Duodenal mucosa (tissue), 2 donors: ENCODE results near the gene TLDC2.

ENCODE experiments used
- H3K27ac ChIP-seq: one replicate; pipeline ENCODE4 v1.7.0; 2013; ENCODE audit warnings: low read depth, low read length
- H3K27me3 ChIP-seq, 2 donors: one replicate each; pipeline ENCODE4 v1.7.0; 2013; ENCODE audit warnings: low read length in 2 of 2, control low read depth in 1 of 2; ENCODE audit not compliant: insufficient read depth in 2 of 2, control insufficient read depth in 1 of 2
- H3K36me3 ChIP-seq, 2 donors: one replicate each; pipeline ENCODE4 v1.7.0; 2013; ENCODE audit warnings: low read length in 2 of 2, control low read depth in 1 of 2; ENCODE audit not compliant: insufficient read depth in 2 of 2, control insufficient read depth in 1 of 2
- H3K4me1 ChIP-seq, 2 donors: one replicate each; pipeline ENCODE4 v1.7.0; 2013; ENCODE audit warnings: low read length in 2 of 2, control low read depth in 1 of 2; ENCODE audit not compliant: insufficient read depth in 2 of 2, control insufficient read depth in 1 of 2
- H3K4me3 ChIP-seq, 2 donors: one replicate each; pipeline ENCODE4 v1.7.0; 2013; ENCODE audit warnings: low read length in 2 of 2, low read depth in 1 of 2
- H3K9ac ChIP-seq, 2 donors: one replicate each; pipeline ENCODE4 v1.7.0; 2013; ENCODE audit warnings: low read length in 2 of 2, low read depth in 1 of 2
- H3K9me3 ChIP-seq, 2 donors: one replicate each; pipeline ENCODE4 v1.7.0; 2013; ENCODE audit warnings: low read length in 2 of 2, control low read depth in 1 of 2; ENCODE audit not compliant: control insufficient read depth in 1 of 2

The TLDC2 gene

DNA sequence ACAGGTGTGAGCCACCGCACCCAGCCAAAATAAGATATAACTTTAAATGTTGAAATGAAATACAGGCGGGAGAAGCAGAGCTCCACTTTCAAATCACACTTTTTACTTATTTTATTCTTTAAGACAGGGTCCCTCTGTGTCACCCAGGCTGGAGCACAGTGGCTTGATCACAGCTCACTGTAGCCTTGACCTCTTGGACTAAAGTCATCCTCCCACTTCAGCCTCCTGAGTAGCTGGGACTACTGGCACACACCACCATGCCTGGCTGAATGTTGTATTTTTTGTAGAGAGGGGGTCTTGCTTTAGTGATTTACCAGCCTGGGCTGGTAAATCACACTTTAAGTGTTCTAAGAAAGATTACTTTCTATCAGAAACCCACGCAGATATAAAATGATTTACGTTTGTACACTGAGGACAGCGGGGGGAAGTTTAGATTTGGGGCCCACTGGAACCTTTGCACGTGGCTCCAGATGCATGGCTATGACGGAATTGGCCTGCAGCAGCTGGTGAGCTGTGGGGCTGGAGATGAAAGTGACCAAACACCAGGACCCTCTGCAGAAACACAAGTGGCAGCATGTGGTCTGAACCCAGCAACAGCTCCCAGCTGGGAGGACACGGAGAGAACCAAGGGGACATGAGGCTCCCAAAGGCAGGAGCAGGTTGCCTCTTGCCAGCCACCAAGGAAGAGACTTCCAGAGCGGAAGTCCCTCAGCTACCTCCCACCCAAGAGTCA, 26.4 kb upstream of the TLDC2 start:
- no peaks in the 10 kb centered on the region for H3K27me3 ChIP-seq
- no peak overlapping the region for H3K9ac ChIP-seq
- no peak overlapping the region for H3K4me3 ChIP-seq
- H3K27ac ChIP-seq = no peak overlapping the region
- peaks cover 0 to 2% of the 10 kb centered on the region in 2 donors for H3K9me3 ChIP-seq
- no peaks in the 10 kb centered on the region for H3K36me3 ChIP-seq
- H3K4me1 ChIP-seq = peaks cover 12 to 26% of the 10 kb centered on the region in 2 donors

DNA sequence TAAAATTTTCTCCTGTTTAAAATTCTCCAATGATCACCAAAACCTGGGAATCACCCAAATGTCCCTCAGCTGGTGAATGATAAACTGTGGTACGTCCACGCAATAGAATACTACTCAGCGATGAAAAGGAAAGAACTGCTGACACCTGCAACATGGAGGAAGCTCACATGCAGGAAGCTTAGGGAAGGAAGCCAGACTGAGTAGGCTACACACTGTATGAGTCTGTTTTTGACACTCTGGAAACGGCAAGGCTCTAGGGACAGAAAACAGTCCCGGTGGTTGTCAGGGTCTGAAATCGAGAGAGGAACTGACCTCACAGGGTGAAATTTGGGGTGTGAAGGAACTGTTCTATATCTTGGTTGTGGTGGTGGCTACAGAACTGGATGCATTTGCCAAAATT, 25.2 kb upstream of the TLDC2 start:
- Histone ChIP-seq H3K27me3 (no peaks in the 10 kb centered on the region), H3K36me3 (no peaks in the 10 kb centered on the region), H3K9me3 (peaks cover 0 to 2% of the 10 kb centered on the region in 2 donors), H3K4me3 (no peak overlapping the region), H3K9ac (no peak overlapping the region), H3K4me1 (peaks cover 21 to 33% of the 10 kb centered on the region in 2 donors), H3K27ac (no peak overlapping the region)

DNA sequence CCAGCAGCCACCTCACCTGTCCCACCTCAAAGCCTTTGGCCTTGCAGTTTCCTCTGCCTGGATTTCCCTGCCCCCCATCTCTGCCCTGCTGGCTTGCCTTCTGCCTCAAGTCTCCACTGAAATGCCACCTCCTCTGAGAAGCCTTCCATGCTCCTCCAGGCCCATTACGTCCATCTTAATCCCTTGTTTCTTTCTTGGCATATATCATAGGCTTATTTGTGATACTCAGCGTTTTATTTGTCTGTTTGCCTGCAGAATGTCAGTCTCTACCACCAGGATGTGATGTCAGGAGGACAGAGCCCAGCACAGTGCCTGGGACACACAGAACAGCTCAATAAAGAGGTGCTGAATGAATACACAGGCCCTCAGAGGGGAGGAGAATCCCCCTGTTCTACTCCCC, 24.4 kb upstream of the TLDC2 start:
- Histone ChIP-seq H3K36me3 (no peaks in the 10 kb centered on the region), H3K9ac (peak overlapping the region in 1 of 2 donors; percentile 17), H3K4me3 (no peak overlapping the region), H3K4me1 (peaks cover 23 to 39% of the 10 kb centered on the region in 2 donors), H3K27me3 (no peaks in the 10 kb centered on the region), H3K27ac (peak overlapping the region; percentile 72), H3K9me3 (peaks cover 0 to 2% of the 10 kb centered on the region in 2 donors)

DNA sequence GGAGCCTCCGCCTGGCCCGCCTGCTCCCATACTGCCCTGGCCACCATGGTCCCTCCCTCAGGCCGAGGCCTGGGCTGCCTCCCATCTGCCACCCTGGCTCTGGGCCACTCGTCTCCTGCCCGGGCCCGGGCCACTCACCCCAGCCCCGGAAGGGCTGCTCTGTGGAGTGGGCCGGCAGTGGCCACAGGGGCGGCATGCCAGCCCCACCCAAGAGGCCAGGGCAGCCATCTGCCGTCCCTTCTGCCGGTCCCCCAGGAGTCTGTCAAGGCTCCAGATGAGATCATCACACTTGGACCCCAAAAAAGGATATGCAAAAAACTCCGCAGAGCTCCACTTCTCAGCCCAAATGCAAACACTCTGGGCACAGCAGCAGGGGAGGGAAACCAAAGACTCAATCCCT, 23.8 kb upstream of the TLDC2 start:
- no peaks in the 10 kb centered on the region for H3K36me3 ChIP-seq
- peaks cover 30 to 46% of the 10 kb centered on the region in 2 donors for H3K4me1 ChIP-seq
- peaks cover 0 to 2% of the 10 kb centered on the region in 2 donors for H3K9me3 ChIP-seq
- H3K4me3 ChIP-seq = no peak overlapping the region
- peak overlapping the region; percentile 72 for H3K27ac ChIP-seq
- no peaks in the 10 kb centered on the region for H3K27me3 ChIP-seq
- H3K9ac ChIP-seq = peak overlapping the region; percentile 17 to 22

DNA sequence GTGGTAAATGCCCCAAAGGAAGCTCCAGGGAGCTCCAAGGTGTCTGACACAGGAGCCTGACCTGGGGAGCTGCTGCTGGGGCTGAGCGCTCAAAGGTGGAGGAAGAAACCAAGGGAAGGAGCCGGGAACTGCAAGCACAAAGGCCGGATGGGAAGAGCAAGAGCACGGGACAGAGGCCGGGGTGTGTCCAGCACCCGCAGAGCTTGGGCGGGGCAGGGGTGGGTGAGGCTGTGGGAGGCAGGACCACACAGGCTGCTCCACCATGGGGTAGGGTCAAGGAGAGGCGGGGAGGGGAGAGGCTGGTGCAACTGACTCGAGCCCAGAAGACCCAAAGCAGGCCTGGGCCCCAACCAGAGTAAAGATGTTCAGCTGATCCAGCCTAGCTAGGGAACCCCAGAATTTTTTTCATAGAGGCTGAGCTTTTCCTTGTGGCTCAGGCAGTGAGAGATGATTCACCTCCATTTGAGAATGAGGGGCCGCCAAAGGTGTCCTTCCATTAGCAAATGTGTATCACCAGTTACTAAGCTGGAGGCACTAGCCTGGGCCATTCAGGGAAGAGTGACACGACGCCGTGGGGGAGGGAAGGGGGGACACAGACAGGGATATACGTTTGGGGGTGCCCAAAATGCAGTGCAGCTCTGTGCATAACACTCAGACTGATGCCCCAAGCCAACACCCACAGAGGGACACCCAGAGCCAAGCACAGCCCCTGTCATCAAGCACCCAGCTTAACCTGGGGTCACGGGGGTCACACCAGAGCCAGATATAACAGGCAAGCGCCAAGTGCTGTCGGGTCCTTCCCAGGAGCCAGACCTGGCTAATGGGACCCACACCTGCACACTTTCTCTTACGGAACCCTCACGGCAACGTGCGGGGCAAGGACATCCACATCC, 21.3 kb upstream of the TLDC2 start:
- H3K4me3 ChIP-seq = no peak overlapping the region
- no peaks in the 10 kb centered on the region for H3K36me3 ChIP-seq
- H3K27me3 ChIP-seq = no peaks in the 10 kb centered on the region
- H3K27ac ChIP-seq = no peak overlapping the region
- peaks cover 28 to 43% of the 10 kb centered on the region in 2 donors for H3K4me1 ChIP-seq
- no peak overlapping the region for H3K9ac ChIP-seq
- peaks cover 0 to 2% of the 10 kb centered on the region in 2 donors for H3K9me3 ChIP-seq

DNA sequence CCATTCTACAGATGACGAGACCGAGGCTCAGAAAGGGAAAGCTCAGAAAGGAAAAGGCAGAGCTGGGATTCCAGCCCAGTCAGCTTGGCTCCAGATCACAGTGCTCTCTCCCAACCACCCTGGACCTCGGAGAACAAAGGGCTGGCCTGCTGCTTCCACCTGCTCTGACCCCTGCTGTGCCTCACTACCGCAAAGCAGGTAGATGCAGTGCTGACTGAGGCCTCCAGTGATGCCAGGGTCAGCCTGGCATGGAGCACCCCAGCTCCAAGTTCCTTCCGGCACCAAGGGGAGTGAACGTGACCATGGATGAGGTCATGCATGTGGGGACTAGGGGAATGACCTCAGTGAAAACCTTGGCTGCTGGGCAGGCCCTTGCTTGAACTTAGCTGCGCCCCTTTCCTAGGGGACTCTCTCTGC, 20.7 kb upstream of the TLDC2 start:
- no peak overlapping the region for H3K9ac ChIP-seq
- H3K27ac ChIP-seq = no peak overlapping the region

DNA sequence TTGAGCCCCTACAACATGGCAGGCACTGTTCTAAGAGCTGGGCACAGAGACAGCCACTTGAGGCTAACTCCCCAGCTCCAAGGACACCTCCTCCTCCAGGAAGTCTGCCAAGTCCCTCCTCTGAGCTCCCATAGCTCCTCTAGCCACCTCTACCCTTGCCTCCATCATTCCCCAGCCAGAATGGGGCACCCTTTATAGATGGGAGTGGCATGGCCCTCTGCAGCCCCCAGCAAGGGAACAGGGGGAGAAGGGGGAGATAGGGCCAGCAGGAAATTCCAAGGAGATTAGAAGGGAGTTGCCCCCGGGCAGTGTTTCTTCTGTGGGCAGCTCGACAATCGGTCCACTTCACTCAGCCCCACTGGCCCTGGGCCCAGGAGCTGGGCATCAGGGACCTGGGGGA, 19.7 kb upstream of the TLDC2 start:
- no peaks in the 10 kb centered on the region for H3K36me3 ChIP-seq
- H3K27ac ChIP-seq = peak overlapping the region; percentile 16
- H3K9ac ChIP-seq = no peak overlapping the region
- H3K4me3 ChIP-seq = no peak overlapping the region
- no peaks in the 10 kb centered on the region for H3K27me3 ChIP-seq
- H3K9me3 ChIP-seq = no peaks in the 10 kb centered on the region
- H3K4me1 ChIP-seq = peaks cover 28 to 56% of the 10 kb centered on the region in 2 donors

More for the DNA sequence above, 20.7 kb upstream of the TLDC2 start:
- H3K4me3 ChIP-seq = no peak overlapping the region
- H3K4me1 ChIP-seq = peaks cover 28 to 47% of the 10 kb centered on the region in 2 donors
- H3K9me3 ChIP-seq = peaks cover 0 to 2% of the 10 kb centered on the region in 2 donors
- no peaks in the 10 kb centered on the region for H3K27me3 ChIP-seq
- H3K36me3 ChIP-seq = no peaks in the 10 kb centered on the region

DNA sequence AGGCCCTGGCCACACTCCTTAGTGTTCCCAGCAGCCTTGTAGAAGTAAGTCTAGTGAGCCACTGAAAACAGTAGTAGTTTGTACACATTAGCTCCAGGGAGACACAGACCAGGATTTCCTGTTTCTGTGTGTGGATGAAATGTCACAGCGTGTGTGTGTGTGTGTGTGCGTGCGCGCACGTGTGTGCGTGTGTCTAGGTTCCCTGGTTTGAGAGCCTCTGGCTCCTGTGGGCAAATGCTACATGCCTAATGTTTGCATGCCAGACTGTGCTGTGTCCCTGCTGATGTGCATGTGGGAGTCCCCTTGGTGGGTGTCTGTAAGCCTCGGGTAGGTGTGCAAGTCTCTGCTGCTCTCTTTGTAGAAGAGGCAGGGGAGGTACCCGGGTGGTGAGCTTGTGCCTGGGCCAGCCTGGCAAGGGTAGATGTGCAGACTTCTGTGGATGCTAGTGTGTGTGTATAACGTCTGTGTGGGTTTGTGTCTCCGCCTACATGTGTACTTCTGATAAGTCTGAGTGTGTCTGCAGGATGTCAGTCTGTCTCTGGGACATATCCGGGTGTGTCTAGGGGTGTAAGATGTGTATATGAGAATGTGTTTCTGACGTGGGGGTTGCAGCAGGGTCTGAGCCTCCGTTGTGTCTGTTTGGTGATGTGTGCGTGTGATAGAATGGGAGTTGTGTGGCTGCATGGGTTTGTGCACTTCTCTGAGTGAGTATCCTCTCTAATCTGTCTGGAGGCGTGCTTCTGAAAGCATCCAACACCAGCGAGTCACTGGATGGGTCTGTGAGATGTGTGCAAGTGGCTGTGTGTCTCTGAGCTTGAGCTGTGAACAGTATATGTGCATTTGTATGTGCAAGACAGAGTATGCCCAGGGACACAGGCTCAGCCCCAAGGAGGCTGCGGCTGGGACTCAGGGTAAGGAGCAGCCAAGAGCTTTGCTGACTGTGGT, 19.0 kb upstream of the TLDC2 start:
- H3K27ac ChIP-seq = peak overlapping the region; percentile 21
- no peak overlapping the region for H3K4me3 ChIP-seq
- H3K4me1 ChIP-seq = peaks cover 36 to 64% of the 10 kb centered on the region in 2 donors
- H3K9me3 ChIP-seq = no peaks in the 10 kb centered on the region
- no peak overlapping the region for H3K9ac ChIP-seq
- no peaks in the 10 kb centered on the region for H3K36me3 ChIP-seq
- H3K27me3 ChIP-seq = no peaks in the 10 kb centered on the region

DNA sequence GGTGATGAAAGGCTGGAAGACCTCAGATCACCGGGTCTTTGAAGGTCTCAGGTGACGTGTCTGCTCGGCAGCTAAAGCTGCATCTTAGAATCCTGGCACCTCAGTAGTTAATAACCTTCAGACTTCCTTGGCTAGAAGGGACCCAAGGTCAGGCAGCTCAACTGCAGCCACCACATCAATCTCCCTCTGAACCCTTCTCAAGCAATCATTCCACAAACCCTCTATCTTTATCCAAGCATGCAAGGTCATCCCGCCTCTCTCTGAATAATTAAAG, 16.7 kb upstream of the TLDC2 start:
- Histone ChIP-seq H3K27ac (no peak overlapping the region), H3K36me3 (no peaks in the 10 kb centered on the region), H3K9me3 (no peaks in the 10 kb centered on the region), H3K4me1 (peaks cover 33 to 62% of the 10 kb centered on the region in 2 donors), H3K27me3 (no peaks in the 10 kb centered on the region), H3K4me3 (no peak overlapping the region), H3K9ac (no peak overlapping the region)
